Measurements from ENCODE around the gene P2RX5.

GRCh38 chr17:3665834-3666233 lies 30.1 kb downstream of the P2RX5 start:
- no peak for TF ChIP-seq ZNF331 (CRISPR knock-in tag; IDR thresholded peaks at IDR 0.05; ENCODE audit: low read depth)
- TF ChIP-seq, protein P1, sequence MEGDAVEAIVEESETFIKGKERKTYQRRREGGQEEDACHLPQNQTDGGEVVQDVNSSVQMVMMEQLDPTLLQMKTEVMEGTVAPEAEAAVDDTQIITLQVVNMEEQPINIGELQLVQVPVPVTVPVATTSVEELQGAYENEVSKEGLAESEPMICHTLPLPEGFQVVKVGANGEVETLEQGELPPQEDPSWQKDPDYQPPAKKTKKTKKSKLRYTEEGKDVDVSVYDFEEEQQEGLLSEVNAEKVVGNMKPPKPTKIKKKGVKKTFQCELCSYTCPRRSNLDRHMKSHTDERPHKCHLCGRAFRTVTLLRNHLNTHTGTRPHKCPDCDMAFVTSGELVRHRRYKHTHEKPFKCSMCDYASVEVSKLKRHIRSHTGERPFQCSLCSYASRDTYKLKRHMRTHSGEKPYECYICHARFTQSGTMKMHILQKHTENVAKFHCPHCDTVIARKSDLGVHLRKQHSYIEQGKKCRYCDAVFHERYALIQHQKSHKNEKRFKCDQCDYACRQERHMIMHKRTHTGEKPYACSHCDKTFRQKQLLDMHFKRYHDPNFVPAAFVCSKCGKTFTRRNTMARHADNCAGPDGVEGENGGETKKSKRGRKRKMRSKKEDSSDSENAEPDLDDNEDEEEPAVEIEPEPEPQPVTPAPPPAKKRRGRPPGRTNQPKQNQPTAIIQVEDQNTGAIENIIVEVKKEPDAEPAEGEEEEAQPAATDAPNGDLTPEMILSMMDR (conservative IDR thresholded peaks at IDR 0.05; ENCODE audit: low read depth in 2 of 2) = no peak
- no peak for TF ChIP-seq POLR2AphosphoS5 (IDR thresholded peaks at IDR 0.05; ENCODE audit: low read depth)
- TF ChIP-seq EZH2 (IDR thresholded peaks at IDR 0.05; ENCODE audit: low read depth, unreplicated experiment) = no peak

All from GM23338 (cell line).